B cell (primary cell): ENCODE measurements around the gene GABRG3. TPM values are rescaled to one million over a fixed set of nuclear protein-coding genes. Genes with fewer than 3 reads are reported as not detected.

ENCODE experiments used
- ATAC-seq: fragments of 200-7000 bp; cut with Tn5 transposase; one replicate; pipeline ENCODE4 v1.10.0; 2021; ENCODE audit warnings: low read depth, mild to moderate bottlenecking, moderate number of reproducible peaks, moderate library complexity
- CTCF ChIA-PET: fragments of 350-600 bp; sonication (Branson Sonifier 250); formaldehyde crosslinking; loops from one replicate; lab custom pipeline; 2021; ENCODE audit warnings: antibody characterized with exemption, inconsistent platforms; lab: Charles Lee
- POLR2A ChIA-PET: fragments of 350-600 bp; sonication (Branson Sonifier 250); formaldehyde crosslinking; loops from one replicate; lab custom pipeline; 2021; ENCODE audit warnings: antibody characterized with exemption; lab: Charles Lee
- DNase-seq: peaks from one replicate; pipeline ENCODE4 v3.0.0; 2013
- H2AFZ ChIP-seq: 2 replicates; pipeline ENCODE4 v1.6.1; 2012; ENCODE audit warnings: mild to moderate bottlenecking, low read depth, low read length; ENCODE audit not compliant: insufficient read depth, poor library complexity, severe bottlenecking
- H3K27ac ChIP-seq, 2 donors: 1 replicate in 1 of 2; 2 replicates in 1 of 2; pipeline ENCODE4 v1.5.1; 2012 to 2013; ENCODE audit warnings: low read length in 2 of 2, mild to moderate bottlenecking in 2 of 2, moderate library complexity in 1 of 2
- H3K27me3 ChIP-seq, 4 experiments: fragments of 200-600 bp in 1 of 4; sonication (generic) in 1 of 4; replicated peaks in 1 of 4; 1 replicate in 2 of 4; 2 replicates in 2 of 4; pipeline versions ENCODE4 v1.6.1 to v1.7.0; 2013 to 2016; ENCODE audit warnings: low read length in 3 of 4, mild to moderate bottlenecking in 2 of 4, mixed read lengths in 1 of 4, moderate library complexity in 1 of 4; ENCODE audit not compliant: insufficient read depth in 4 of 4, control insufficient read depth in 3 of 4; ENCODE audit errors: control extremely low read depth in 1 of 4
- H3K36me3 ChIP-seq, 2 experiments: replicated peaks in 1 of 2; 1 replicate in 1 of 2; 2 replicates in 1 of 2; pipeline versions ENCODE4 v1.6.1 to v1.7.1; 2013; ENCODE audit warnings: low read length in 1 of 2; ENCODE audit not compliant: insufficient read depth in 2 of 2, control insufficient read depth in 1 of 2; ENCODE audit errors: control extremely low read depth in 1 of 2, extremely low read depth in 1 of 2
- H3K4me1 ChIP-seq, 2 donors: fragments of 200-600 bp in 1 of 2; sonication (generic) in 1 of 2; 1 replicate in 1 of 2; 2 replicates in 1 of 2; pipeline versions ENCODE4 v1.5.1 to v1.6.1; 2013 to 2017; ENCODE audit warnings: low read length in 2 of 2; ENCODE audit not compliant: control insufficient read depth in 2 of 2, insufficient read depth in 2 of 2
- H3K4me2 ChIP-seq: replicated peaks from 2 replicates; pipeline ENCODE3; 2012; ENCODE audit warnings: mild to moderate bottlenecking, low read depth, low read length; ENCODE audit not compliant: poor library complexity, severe bottlenecking
- H3K4me3 ChIP-seq, 5 experiments: fragments of 200-600 bp in 1 of 5; sonication (generic) in 1 of 5; 1 replicate in 3 of 5; 2 replicates in 2 of 5; pipeline versions ENCODE4 v1.5.1 to v1.7.0; 2011 to 2016; ENCODE audit warnings: low read length in 4 of 5, mild to moderate bottlenecking in 4 of 5, low read depth in 2 of 5, control low read depth in 1 of 5, moderate library complexity in 1 of 5; ENCODE audit not compliant: insufficient read depth in 1 of 5; ENCODE audit errors: control extremely low read depth in 1 of 5, extremely low read depth in 1 of 5
- H3K79me2 ChIP-seq: fragments of 200-600 bp; sonication (generic); one replicate; pipeline ENCODE4 v1.6.0; 2016; ENCODE audit warnings: low read length; ENCODE audit not compliant: control insufficient read depth, insufficient read depth
- H3K9ac ChIP-seq: fragments of 200-600 bp; sonication (generic); 2 replicates; pipeline ENCODE4 v1.6.1; 2017; ENCODE audit warnings: mild to moderate bottlenecking, low read length, moderate library complexity
- H3K9me3 ChIP-seq, 3 donors: one replicate each; pipeline versions ENCODE4 v1.6.1 to v1.7.1; 2013; ENCODE audit warnings: low read length in 2 of 3; ENCODE audit not compliant: control insufficient read depth in 2 of 3, insufficient read depth in 1 of 3; ENCODE audit errors: control extremely low read depth in 1 of 3
- H4K20me1 ChIP-seq: 2 replicates; pipeline ENCODE4 v1.6.0; 2012; ENCODE audit warnings: mild to moderate bottlenecking, low read length; ENCODE audit not compliant: insufficient read depth, control insufficient read depth, poor library complexity, severe bottlenecking
- H3K27ac Mint-ChIP-seq: one replicate; pipeline ENCODE4 v1.8.0; 2021; ENCODE audit warnings: mixed read lengths
- H3K27me3 Mint-ChIP-seq: one replicate; pipeline ENCODE4 v1.8.0; 2021; ENCODE audit warnings: mixed read lengths
- H3K4me1 Mint-ChIP-seq: one replicate; pipeline ENCODE4 v1.8.0; 2021; ENCODE audit warnings: mixed read lengths
- H3K4me3 Mint-ChIP-seq: one replicate; pipeline ENCODE4 v1.8.0; 2021; ENCODE audit warnings: mixed read lengths
- H3K9me3 Mint-ChIP-seq: one replicate; pipeline ENCODE4 v1.8.0; 2022; ENCODE audit warnings: mixed read lengths; ENCODE audit not compliant: insufficient read depth
- CTCF ChIP-seq: fragments of 200-600 bp; IDR thresholded peaks from one replicate; pipeline ENCODE4 v1.8.0; 2022; ENCODE audit warnings: antibody characterized with exemption, mild to moderate bottlenecking
- EZH2 ChIP-seq: IDR thresholded peaks from 2 replicates; pipeline ENCODE4 v1.6.1; 2012; ENCODE audit warnings: borderline replicate concordance, low read depth, mild to moderate bottlenecking, moderate library complexity, low read length; ENCODE audit not compliant: insufficient read depth, poor library complexity, severe bottlenecking
- WGBS: methylation state at CpG from one replicate; pipeline ENCODE4 v1.1.5; 2013; ENCODE audit warnings: missing lambda C conversion rate; ENCODE audit not compliant: insufficient coverage; 5-methylcytosine and 5-hydroxymethylcytosine counted together
- intact Hi-C: fragments of 100-400 bp; cut with micrococcal nuclease; formaldehyde crosslinking; loops from one replicate; pipeline ENCODE4 v1.10.0; 2022
- polyA plus RNA-seq: library from polyadenylated mRNA; depleted of rRNA; stranded (reverse); fragments of >200 nt; gene quantifications from 2 replicates; pipeline ENCODE4 v1.2.3, GENCODE V29; 2012
- total RNA-seq, 2 donors: library from RNA; stranded (reverse); fragments of 120-200 nt in 1 of 2; gene quantifications; 1 replicate in 1 of 2; 2 replicates in 1 of 2; pipeline versions ENCODE4 v1.2.3 to v1.2.4, GENCODE V29; 2013 to 2022

Gene GABRG3
- total and polyA plus RNA-seq, 2 donors (not counting 1 experiment from before 2014, with no cell fraction given): not detected

GRCh38 chr15:27238209-27238608 lies 267.2 kb downstream of the GABRG3 start:
- no peak overlapping the region for H3K4me3 Mint-ChIP-seq
- ATAC-seq (no peak), DNase-seq (no peak)
- H3K4me2 ChIP-seq: no peak overlapping the region
- no peak overlapping the region for H3K27ac ChIP-seq
- 85% methylated on average over 6 of the region's 12 CpGs for WGBS
- H3K27ac Mint-ChIP-seq: no peak overlapping the region
- ChIA-PET CTCF (no interaction called here), POLR2A (no interaction called here)
- H4K20me1 ChIP-seq: no peaks in the 10 kb centered on the region
- no peaks in the 10 kb centered on the region for H3K4me1 Mint-ChIP-seq
- no peak overlapping the region for H3K4me3 ChIP-seq
- H3K9me3 Mint-ChIP-seq: peaks cover 4% of the 10 kb centered on the region
- H2AFZ ChIP-seq: no peak overlapping the region
- H3K36me3 ChIP-seq: no peaks in the 10 kb centered on the region
- no peaks in the 10 kb centered on the region for H3K27me3 ChIP-seq
- H3K9ac ChIP-seq: no peak overlapping the region
- no peak for TF ChIP-seq EZH2
- TF ChIP-seq CTCF: no peak
- no peaks in the 10 kb centered on the region for H3K4me1 ChIP-seq
- H3K79me2 ChIP-seq: no peaks in the 10 kb centered on the region
- intact Hi-C loops: no loop called here
- no peaks in the 10 kb centered on the region for H3K27me3 Mint-ChIP-seq
- no peaks in the 10 kb centered on the region for H3K9me3 ChIP-seq

DNA sequence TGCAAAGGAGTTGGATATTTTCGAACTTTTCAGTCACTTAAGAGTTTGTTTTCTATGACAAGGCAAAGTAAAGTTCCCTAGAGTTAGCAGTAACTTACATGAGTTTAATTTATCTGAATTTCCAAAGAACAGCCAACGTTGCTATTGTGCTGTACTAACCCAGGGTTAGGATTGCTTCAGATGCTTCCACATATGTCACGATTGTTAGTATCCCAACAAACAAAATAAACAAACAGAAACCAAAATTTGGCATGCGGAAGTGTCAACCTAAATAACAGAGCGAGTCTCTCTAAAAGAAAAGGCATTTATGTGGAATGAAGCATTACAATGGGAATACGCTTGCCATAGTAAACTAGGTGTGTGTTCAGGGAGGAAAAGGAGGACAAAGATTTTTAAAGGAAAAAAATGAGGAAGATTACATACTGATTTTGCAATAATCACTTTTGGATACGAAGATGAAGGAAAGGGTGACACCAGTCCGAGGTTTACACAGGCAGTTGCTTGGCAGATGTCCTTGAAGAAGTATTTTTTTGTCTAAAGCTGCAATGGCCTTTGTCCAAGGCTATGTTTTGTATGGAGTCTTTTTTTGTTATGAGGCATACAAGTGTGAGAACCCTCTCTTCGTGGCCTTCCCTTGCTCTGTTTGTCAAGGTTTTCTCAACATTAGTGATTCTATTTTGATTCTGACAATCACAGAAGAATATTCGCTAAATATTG lies 267.9 kb downstream of the GABRG3 start:
- WGBS: 84% methylated on average over 4 of the region's 10 CpGs

More for the DNA sequence above, 267.9 kb downstream of the GABRG3 start:
- H3K27ac ChIP-seq: no peak overlapping the region
- no peak overlapping the region for H3K4me2 ChIP-seq
- Mint-ChIP-seq H3K27ac (no peak overlapping the region), H3K4me3 (no peak overlapping the region), H3K27me3 (no peaks in the 10 kb centered on the region), H3K9me3 (peaks cover 6% of the 10 kb centered on the region), H3K4me1 (no peaks in the 10 kb centered on the region)
- POLR2A ChIA-PET: no interaction called here
- no peak for DNase-seq
- H3K4me3 ChIP-seq: no peak overlapping the region
- no peaks in the 10 kb centered on the region for H3K4me1 ChIP-seq
- no peak overlapping the region for H2AFZ ChIP-seq
- H3K27me3 ChIP-seq: no peaks in the 10 kb centered on the region
- no peaks in the 10 kb centered on the region for H3K79me2 ChIP-seq
- no peak overlapping the region for H3K9ac ChIP-seq
- H3K9me3 ChIP-seq: no peaks in the 10 kb centered on the region
- no peaks in the 10 kb centered on the region for H4K20me1 ChIP-seq
- ATAC-seq: no peak
- intact Hi-C loops: no loop called here
- CTCF ChIA-PET: no interaction called here
- TF ChIP-seq EZH2: no peak
- TF ChIP-seq CTCF: no peak
- H3K36me3 ChIP-seq: no peaks in the 10 kb centered on the region
